SH-SY5Y (cell line): Measurements from ENCODE around the gene RPP30.

Experiments used
- GATA2 ChIP-seq: IDR thresholded peaks from 2 replicates; pipeline ENCODE4 v1.6.1; 2011; ENCODE audit warnings: mild to moderate bottlenecking, low read depth, low read length
- GATA3 ChIP-seq: IDR thresholded peaks from 2 replicates; pipeline ENCODE4 v1.6.1; 2011; ENCODE audit warnings: low read depth, mild to moderate bottlenecking, low read length, moderate library complexity

DNA sequence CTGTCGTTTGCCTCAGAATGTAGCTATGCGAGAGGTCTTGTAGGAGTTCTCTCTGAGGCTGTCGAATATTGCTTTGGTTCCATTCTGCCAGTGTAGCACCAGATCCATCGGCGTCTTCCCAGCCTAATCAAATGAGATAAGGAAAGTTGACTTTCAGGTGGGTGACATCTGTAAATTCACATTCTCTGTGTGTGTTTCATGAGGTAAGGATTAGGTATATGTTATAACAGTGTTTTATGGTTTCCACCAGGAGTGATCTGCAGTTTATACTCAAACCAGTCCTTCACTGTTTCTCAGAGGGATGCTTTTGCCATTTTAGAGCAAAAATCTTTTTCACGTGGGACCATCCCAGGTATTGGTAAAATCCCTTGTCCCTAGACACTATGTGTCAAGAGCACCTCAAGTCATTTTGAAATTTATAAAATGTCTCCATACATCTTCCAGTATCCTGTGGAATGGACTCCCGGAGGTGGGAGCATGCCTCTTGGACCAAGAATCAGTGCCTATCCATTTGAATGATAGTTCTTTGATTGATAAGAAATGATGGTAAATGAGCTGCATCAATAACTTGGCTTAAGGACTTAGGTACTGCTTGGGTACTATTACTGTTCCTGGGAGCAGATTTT, 41.2 kb downstream of the RPP30 start:
- TF ChIP-seq GATA3, result no peak
- TF ChIP-seq GATA2, result no peak
